HG03103 (cell line): ENCODE measurements around the gene PRR20G.

ENCODE experiments used
- ATAC-seq: cut with Tn5 transposase; IDR thresholded peaks from one replicate; pipeline ENCODE4 v1.9.1; 2021; ENCODE audit warnings: low read depth; ENCODE audit not compliant: unreplicated experiment

Gene PRR20G

GRCh38 chr3:127237835-127238234 is 50.0 kb downstream of the PRR20G start:
- no peak for ATAC-seq

DNA sequence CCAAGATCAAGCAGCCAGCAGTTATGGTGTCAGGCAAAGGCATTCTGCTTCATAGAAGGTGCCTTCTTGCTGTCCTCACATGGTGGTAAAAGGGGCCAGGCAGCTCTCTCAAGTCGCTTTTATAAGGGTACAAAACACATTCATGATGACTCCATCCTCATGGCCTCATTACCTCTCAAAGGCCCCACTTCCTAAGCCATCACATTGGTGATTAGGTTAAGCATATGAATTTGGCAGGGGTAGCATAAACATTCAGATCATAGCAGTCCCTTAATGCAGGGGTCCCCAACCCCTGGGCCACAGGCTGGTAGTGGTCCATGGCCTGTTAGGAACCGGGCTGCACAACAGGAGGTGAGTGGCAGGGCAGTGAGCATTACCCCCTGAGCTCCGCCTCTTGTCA is 52.1 kb downstream of the PRR20G start:
- ATAC-seq, result no peak

- ATAC-seq, result no peak
These were observed 53.1 kb downstream of the PRR20G start for GRCh38 chr3:127234778-127235177.
